HFFc6 (cell line): Measurements from ENCODE around the gene CMTM8. TPM values are rescaled to one million over a fixed set of nuclear protein-coding genes. Genes with fewer than 3 reads are reported as not detected.

Experiments
- DNase-seq: peaks from one replicate; pipeline ENCODE4 v3.0.0-alpha.2; 2018
- H3K27ac Mint-ChIP-seq: 2 replicates; pipeline ENCODE4 v1.8.0; 2020; ENCODE audit warnings: mild to moderate bottlenecking, mixed read lengths
- H3K27me3 Mint-ChIP-seq: 2 replicates; pipeline ENCODE4 v1.8.0; 2021; ENCODE audit warnings: mild to moderate bottlenecking, moderate library complexity, mixed read lengths; ENCODE audit not compliant: insufficient read depth
- H3K36me3 Mint-ChIP-seq: 2 replicates; pipeline ENCODE4 v1.8.0; 2021; ENCODE audit warnings: low read depth, mixed read lengths
- H3K4me1 Mint-ChIP-seq: 2 replicates; pipeline ENCODE4 v1.8.0; 2020; ENCODE audit warnings: low read depth, mixed read lengths
- H3K4me3 Mint-ChIP-seq: 2 replicates; pipeline ENCODE4 v1.8.0; 2020; ENCODE audit warnings: mild to moderate bottlenecking, moderate library complexity, mixed read lengths
- H3K9me3 Mint-ChIP-seq: 2 replicates; pipeline ENCODE4 v1.8.0; 2020; ENCODE audit warnings: mild to moderate bottlenecking, mixed read lengths
- total RNA-seq, 6 experiments: library from RNA; stranded (reverse); fragmentation: NEBNext Ultra II Directional; extraction: Animal tissue kit (Norgen Biotek cat#: 25700); gene quantifications; 2 replicates in 1 of 6; 3 replicates in 5 of 6; pipeline ENCODE4 v1.2.3, GENCODE V29; 2021
- TF ChIP-seq, protein P1 (sequence below): fragments of 200-600 bp; sonication (generic); IDR thresholded peaks from 2 replicates; pipeline ENCODE4 v1.5.0; 2021; ENCODE audit warnings: antibody characterized with exemption, mild to moderate bottlenecking

CMTM8 gene
- total RNA-seq, 6 experiments from 2014 or later: not detected

DNA sequence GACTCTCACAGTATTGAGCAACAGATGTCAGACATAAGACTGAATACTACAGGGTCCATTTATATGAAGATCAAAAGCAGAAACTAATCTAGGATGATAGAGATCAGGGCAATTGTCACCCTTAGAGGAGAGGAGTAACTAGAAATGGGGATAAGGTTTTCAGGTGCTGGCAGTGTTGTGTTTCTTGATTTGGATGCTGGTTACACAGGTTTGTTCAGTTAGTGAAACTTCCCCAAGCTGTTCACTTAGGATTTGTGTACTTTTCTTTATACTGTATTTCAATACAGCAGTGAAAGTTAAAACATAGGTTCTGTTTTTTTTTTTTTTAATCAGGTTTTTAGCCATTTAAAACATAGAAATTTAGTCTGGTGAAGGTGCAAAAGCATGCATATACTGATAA, 114.1 kb downstream of the CMTM8 start:
- H3K9me3 Mint-ChIP-seq: no peaks in the 10 kb centered on the region
- H3K27me3 Mint-ChIP-seq: peaks cover 28% of the 10 kb centered on the region
- DNase-seq: no peak
- TF ChIP-seq, protein P1, sequence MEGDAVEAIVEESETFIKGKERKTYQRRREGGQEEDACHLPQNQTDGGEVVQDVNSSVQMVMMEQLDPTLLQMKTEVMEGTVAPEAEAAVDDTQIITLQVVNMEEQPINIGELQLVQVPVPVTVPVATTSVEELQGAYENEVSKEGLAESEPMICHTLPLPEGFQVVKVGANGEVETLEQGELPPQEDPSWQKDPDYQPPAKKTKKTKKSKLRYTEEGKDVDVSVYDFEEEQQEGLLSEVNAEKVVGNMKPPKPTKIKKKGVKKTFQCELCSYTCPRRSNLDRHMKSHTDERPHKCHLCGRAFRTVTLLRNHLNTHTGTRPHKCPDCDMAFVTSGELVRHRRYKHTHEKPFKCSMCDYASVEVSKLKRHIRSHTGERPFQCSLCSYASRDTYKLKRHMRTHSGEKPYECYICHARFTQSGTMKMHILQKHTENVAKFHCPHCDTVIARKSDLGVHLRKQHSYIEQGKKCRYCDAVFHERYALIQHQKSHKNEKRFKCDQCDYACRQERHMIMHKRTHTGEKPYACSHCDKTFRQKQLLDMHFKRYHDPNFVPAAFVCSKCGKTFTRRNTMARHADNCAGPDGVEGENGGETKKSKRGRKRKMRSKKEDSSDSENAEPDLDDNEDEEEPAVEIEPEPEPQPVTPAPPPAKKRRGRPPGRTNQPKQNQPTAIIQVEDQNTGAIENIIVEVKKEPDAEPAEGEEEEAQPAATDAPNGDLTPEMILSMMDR: no peak
- no peak overlapping the region for H3K4me3 Mint-ChIP-seq
- H3K4me1 Mint-ChIP-seq: no peaks in the 10 kb centered on the region
- no peaks in the 10 kb centered on the region for H3K36me3 Mint-ChIP-seq
- no peak overlapping the region for H3K27ac Mint-ChIP-seq

DNA sequence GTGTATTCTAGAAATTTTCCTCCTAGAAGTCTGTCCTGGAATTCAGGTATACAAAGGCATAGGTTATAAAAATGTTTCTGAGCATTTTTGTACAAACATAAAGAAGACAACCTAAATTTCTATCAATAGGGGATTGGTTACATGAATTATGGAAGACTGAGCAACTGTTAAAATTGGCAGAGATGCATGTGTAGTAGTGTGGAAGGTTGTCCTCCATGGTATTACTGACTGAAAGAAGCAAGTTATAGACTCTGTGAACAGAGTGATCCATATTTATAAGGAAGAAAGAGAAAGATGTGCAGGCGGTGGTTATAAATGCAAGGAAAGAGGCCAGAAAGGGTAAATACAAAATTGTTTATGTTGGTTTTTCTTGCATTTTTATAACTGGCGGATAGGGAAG, 114.9 kb downstream of the CMTM8 start:
- Mint-ChIP-seq H3K27ac (no peak overlapping the region), H3K4me3 (no peak overlapping the region), H3K27me3 (peaks cover 33% of the 10 kb centered on the region), H3K36me3 (no peaks in the 10 kb centered on the region), H3K4me1 (no peaks in the 10 kb centered on the region), H3K9me3 (no peaks in the 10 kb centered on the region)
- TF ChIP-seq, protein P1: no peak
- DNase-seq: no peak

DNA sequence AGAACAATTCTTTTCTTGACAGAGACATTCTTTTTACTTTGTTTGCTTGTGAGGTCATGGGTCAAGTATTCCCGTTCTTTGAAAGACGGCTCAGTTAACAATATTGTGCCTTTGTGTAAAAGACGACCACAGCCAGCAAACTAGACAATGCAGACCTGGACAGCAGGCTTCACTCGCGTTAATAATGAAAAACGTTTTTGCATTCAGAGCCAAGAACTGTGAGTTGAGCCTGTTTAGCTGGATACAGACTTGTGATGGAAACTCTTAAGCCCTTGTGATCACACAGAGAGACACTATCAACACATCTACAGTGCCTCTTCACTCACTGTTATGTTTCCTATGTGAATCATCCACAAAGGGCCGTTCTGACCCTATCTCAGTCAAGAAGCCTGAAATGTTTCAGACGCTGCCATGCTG, 115.9 kb downstream of the CMTM8 start:
- no peaks in the 10 kb centered on the region for H3K4me1 Mint-ChIP-seq
- TF ChIP-seq, protein P1: no peak
- DNase-seq: no peak
- H3K9me3 Mint-ChIP-seq: no peaks in the 10 kb centered on the region
- H3K27me3 Mint-ChIP-seq: peaks cover 33% of the 10 kb centered on the region
- no peaks in the 10 kb centered on the region for H3K36me3 Mint-ChIP-seq
- H3K27ac Mint-ChIP-seq: no peak overlapping the region
- no peak overlapping the region for H3K4me3 Mint-ChIP-seq

DNA sequence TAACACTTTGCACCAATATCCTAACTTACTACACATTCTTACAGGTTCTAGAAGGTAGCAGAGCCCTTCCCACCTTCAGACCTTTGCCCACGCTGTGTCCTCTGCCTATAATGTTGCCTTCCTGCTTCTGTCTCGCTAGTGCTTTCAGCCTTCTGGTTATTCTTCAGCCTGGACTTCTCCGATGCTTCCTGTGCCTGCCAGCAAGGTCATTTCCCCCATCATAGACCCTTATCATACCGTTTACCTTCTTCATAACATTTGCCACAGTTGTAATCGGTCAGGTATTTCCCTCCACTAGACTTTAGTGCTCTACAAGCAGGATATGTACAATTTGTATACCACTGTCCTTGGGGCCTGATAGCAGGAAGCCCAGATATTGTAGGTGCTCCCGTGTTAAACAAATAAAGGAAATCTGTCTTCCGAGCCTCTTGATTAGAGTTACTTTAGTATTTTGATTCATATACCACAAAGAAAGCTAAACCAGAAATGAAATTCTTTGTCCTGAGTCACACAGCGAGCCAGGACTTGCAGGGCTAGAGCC, 117.3 kb downstream of the CMTM8 start:
- Mint-ChIP-seq H3K4me3 (no peak overlapping the region), H3K27ac (no peak overlapping the region), H3K27me3 (peaks cover 31% of the 10 kb centered on the region), H3K9me3 (no peaks in the 10 kb centered on the region), H3K36me3 (no peaks in the 10 kb centered on the region), H3K4me1 (no peaks in the 10 kb centered on the region)
- DNase-seq: no peak
- TF ChIP-seq, protein P1: no peak

DNA sequence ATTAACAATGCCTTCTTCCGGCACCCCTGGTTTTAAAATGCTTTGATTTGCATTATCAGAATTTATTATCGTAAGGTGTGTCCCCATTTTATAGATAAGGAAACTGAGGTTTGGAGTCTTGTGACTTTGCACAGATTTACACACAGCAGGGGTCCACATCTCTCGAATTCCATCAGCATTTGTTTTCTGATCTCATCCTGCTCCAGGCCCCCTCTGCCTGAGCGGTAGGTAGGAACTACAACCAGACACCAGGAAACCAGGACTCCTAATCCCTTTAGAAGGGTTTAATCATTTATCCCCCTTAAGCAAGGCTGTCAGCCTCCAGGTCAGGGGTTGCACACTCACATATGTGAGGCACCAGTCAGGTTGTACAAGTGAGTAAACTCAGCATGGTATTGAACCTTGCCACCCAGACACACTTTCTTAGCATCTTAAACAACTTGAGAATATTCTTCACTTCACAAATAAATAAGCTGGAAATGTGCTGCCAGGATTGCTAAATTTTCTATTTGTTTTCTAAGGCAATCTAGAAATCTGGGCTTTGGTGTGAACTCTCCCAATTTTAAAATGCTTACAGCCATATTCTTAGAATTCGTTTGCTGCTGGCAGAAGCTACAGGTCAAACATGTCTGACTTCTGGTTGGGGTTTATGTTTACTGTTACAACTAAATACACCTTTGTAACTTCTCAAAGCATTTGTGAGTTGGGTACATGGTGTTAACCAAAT, 121.4 kb downstream of the CMTM8 start:
- DNase-seq: no peak
- no peaks in the 10 kb centered on the region for H3K36me3 Mint-ChIP-seq
- TF ChIP-seq, protein P1: no peak
- H3K27ac Mint-ChIP-seq: no peak overlapping the region
- H3K4me1 Mint-ChIP-seq: no peaks in the 10 kb centered on the region
- H3K4me3 Mint-ChIP-seq: no peak overlapping the region
- H3K9me3 Mint-ChIP-seq: no peaks in the 10 kb centered on the region
- H3K27me3 Mint-ChIP-seq: peaks cover 37% of the 10 kb centered on the region
